CD4-positive, alpha-beta T cell treated with Interleukin-4 for 1 hour (primary cell): ENCODE measurements around the gene RAB11FIP5.
A peak's percentile ranks its signal among the peaks of the same experiment; 100 is the strongest.
"Not testable (repeated sequence)": the region's sequence is repeated elsewhere in the genome, so short reads cannot be mapped to it uniquely, and the experiment has no call there.

ENCODE experiments used
- DNase-seq, 2 donors: peaks; one replicate each; pipeline ENCODE4 v3.0.0-alpha.2; 2020 to 2022

RAB11FIP5 gene

DNA sequence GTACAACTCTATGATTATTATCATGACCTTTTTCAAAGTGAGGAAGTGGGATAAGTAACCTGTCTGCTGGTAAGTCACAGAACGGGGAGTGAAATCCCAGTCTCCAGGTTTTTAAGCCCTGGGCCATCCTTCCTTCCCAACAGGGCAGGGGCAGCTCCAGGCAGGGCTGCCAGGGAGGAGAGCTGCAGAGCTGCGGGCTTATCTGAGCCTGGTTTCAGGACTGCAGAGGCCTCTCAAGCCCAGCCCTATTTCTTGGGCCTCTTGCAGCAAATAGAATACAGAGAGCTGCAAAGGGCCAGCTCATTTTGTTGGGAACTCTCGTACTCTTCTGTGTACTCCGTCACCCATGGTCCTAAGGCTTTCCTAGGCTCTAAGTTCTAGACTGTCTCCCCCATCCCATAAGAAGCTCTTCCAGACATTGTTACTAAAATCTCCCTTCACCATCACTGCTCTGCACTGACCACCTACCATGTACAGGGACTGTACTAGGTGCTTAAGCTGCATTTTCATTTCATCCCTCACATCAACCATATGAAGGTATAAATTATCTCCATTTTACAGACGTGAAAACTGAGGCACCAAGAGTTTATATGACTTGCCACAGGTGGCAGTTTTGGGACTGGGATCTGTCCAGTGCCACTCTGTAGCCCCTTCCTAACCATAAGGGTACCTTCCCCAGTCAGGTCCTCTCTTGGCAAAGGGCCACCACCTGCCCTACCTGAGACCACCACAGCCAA lies 3.1 kb downstream of the RAB11FIP5 start:
- DNase-seq = no peak

DNA sequence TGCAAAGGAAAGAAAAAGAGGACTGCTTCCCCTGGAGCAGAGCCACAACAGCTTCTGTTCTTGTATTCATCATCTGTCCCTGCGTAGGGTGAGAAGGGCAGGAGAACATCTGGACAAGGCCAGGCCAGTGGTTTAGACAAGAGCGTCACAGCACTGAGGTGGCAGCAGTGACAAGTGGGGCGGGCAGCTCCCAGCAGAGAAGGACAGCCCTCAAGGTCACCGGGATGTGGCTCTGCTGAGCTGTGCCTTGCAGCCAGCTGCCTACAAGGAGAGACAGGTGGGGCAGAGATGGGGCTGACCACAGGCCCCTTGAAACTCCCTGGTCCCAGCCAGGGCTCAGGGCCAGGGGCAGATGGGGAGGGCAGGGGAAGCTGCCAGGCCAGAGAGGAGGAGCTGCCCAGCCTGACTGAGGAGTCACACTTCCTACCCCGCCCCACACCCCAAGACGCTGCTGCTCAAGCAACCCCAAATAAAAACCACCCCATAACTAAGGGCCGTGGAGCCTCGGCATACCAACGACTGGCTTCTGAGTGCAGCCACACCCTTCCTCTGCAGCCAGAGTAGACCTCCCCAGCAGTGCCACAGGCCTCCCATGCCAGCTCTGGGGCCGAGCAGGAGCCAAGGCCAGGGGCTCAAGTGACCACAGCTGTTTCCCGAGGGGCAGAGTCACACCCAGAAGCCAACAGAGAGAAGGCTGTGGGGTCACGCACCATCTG lies 5.4 kb downstream of the RAB11FIP5 start:
- DNase-seq = peak in 1 of 2 donors; percentile 27

DNA sequence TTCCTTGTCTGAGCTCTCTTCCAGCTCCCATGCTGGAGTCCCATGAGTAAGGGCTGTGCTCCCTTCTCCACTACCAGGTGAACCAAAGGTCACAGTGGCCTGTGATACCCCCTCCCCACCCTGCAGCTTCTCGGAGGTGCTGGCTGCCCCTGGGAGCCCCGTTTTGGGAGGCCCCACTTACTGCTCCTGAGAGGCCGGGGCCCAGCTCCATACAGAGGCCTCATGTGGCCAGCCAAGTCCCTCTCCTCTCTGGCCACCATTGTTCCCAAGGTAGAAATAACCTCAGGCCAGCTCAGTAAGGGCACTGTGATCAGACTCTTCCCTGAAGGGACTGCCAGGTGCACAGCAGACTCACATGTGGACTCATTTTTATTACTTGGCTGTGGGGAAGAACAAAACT lies 6.0 kb downstream of the RAB11FIP5 start:
- DNase-seq = no peak

DNA sequence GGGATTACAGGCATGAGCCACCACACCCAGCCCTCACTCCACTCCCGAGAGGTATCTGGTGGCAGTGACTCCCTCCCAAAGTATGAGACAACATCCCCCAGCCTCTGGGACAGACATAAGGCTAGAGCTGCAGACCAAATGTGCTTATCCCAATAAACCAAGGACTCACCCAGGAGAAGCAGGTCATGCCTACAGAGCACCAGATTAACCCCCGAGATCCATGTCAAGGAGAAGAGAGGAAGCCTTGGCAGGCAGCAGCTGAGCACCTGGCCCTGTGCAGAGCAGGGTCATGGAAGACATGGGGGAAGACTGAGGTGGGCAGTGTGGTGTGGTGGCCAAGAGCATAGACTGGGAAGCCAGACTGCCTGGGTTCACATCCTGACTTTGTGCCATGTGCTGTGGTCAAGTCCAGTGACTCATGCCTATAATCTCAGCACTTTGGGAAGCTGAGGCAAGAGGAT lies 7.2 kb downstream of the RAB11FIP5 start:
- DNase-seq = no peak

DNA sequence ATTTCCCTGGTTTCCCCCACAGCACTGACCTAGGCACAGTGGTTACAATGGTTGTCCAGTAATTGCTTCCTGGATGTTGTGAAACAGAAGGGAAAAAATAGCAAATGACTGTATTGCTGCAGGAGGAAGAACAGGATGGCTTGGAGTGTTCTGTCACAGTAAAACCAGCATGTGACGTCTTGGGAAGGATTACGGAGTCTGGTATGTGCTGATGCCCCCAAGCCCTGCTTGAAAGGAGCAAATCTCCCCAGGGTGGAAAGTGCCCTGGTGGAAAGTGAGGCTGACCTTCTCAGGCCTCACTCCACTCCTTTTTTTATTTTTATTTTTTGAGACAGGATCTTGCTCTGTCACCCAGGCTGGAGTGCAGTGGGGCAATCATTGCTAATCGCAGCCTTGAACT lies 7.8 kb downstream of the RAB11FIP5 start:
- no peak for DNase-seq

DNA sequence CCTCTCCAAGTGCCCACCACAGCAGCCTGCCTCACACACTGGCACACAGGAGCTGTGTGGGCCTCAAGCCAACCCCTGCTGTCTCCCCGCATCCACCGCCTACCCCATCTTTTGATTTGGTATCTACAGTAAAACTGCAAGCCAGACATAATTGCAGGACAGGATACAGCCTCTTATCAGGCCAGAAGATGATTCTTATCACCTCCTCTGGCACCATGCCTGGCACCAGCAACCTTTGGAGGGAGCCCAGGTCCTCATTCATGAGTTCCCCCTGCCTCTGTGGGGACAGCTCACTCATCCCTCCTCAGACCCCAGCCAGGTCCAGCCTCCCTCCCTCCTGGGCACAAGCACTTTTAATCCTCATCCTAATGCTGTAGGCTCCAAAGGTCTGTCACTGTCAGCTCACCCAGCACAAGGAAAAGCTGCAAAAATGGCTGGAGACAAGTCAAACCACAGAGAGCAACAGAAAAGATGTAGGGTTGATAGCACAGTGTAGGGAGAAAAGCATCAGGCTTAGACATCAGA lies 9.7 kb downstream of the RAB11FIP5 start:
- no peak for DNase-seq

DNA sequence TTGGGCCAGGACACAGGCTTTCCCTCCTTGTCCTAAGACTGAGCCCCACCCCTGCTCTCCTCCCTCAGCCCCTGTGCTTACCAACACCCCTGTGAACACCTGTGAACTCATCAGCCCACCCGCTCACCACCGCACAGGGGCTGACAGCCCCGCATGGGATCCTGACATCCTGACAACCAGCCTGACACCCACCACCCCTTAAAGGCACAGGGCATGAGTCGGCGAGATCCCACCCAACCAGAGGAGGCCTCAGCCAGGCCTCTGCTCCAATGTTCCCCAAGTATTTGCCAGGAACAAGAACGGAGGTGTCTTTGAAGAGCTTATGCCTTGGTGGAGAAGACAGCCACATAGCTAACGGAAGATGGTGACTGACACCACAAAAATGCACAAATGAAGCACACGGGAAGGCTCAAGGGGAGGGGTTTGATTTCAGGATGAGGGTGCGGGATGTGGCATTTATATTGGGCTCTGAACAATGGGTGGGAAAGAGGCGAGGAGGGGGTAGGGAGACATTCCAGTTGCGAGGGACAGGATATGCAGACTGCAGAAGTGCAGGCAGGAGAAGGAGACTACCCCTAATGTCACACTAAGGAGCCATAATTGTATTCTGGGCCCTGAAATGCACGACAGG lies 11.0 kb downstream of the RAB11FIP5 start:
- no peak for DNase-seq

DNA sequence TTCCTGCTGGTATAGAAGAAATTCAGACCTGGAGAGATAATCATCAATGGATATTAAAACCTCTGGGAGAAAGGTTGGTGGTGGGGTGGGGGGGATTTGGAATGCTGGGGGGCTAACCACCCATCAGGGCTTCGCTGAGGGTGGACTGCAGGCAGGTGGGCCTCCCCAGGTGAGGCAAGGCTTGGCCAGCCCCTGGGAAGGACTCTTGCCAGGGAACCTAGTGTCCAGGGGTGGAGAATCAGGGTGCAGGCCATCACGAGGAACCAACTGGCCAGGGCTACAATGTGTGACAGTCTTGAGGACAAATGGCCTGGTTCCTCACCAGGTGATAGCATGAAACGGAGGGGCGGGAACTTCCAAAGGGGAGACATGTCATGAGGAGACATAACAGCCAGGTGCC lies 11.8 kb downstream of the RAB11FIP5 start:
- DNase-seq = no peak

DNA sequence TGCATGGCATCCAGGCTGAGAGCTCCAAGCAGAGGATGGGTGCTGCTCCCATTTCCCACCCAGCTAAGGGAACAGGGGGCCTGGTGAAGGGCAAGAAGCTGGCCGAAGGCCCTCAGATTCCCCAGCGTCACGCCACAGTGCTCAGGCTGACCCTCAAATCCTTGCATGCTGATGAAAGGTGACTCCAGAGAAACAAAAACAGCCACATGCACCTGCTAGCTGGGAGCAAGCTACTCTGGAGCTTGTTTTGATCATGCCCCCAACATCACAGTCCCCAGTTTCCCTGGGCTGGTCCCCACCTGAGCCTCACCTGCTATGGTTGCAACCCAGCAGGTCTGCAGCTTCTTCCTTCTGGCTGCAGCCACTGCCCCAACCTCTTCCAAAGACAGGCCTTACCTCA lies 13.3 kb downstream of the RAB11FIP5 start:
- no peak for DNase-seq

DNA sequence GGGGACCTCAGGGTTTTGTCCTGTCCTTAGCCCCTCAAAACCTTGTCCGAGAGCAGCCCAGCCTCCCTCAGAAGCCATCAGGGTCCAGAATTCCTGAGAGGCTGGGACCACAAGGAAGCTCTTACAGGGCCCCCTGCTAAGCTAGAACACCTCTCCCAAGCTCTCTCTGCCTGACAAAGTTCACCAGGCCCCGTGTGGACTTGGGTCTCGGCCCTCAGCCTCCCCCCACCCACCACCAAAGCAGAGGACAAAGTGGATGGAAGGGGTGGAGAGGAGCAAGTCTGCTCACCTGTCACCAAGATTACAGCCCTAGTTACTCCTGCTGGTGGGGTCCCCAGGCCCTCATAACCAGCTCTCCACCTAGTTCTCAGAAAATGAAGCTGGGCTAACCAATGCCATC lies 16.8 kb downstream of the RAB11FIP5 start:
- no peak for DNase-seq

DNA sequence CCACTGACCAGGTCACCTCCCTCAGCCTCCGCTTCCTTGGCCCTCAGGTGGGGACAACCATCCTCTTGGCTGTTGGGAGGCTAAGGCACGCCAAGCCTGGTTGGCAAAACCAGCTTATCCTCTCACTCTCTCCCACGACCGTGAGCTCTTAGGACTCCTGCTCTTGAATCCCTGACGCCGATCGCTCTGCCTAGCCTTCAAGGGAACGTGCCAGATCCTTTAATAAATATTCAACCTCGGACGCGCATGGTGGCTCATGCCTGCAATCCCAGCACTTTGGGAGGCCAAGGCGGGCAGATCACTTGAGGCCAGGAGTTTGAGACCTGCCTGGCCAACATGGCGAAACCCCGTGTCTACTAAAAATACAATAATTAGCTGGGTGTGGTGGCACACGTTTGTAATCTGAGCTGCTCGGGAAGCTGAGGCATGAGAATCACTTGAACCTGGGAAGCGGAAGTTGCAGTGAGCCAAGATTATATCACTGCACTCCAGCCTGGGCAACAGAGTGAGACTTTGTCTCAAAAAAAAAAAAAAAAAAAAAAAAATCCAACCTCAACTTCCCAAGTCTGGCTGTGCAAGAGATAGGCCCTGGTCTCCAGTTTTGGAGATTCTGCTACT lies 19.0 kb downstream of the RAB11FIP5 start:
- not testable (repeated sequence) for DNase-seq

DNA sequence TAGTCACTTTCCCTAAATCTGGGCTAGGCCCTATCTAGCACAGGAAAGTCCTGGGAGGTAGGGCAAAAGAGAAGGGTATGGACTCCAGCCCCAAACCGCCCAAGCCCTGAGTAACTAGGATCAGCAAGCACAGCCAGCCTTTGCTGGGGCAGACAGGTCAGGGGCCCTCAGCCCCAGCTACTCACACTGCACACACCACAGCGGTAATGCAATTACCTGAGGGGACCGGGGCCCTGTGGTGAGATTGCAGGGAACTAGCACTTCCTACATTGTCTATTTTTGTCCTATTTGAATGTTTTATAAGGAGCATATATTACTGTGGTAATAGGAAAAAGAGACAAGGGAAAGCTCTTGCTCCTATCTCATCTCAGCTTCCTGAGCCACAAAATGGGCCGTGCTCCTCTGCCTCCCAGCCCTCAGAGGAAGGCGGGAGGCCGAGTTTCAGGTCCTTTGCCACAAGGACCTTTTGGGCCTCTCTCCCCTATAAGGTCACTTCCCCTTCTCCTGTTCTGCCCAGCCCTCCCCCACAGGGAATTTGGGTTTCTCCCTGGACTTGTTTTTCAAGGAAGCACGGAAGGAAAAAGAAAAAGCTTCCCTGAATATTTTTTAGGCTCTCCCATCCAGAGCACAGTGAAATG lies 20.5 kb downstream of the RAB11FIP5 start:
- no peak for DNase-seq

DNA sequence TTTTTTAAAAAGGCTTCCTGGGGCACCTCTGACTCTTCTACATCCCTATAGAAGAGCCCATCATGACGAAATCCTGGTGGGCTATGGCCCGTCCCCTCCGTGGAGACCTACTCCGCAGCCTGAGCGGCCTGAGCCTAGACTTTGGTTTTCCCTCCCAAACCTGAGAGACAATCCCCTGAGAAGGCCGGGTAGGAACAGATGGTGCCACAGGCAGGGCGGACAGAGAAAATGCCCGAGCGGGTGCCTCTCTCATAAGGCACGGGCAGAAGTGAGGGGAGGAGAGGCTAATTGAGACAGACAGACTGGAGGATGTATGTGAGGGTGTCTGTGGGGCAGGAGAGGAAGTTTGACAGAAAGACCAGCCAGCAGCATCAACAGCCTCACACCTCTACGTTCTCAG lies 21.1 kb downstream of the RAB11FIP5 start:
- DNase-seq = no peak

DNA sequence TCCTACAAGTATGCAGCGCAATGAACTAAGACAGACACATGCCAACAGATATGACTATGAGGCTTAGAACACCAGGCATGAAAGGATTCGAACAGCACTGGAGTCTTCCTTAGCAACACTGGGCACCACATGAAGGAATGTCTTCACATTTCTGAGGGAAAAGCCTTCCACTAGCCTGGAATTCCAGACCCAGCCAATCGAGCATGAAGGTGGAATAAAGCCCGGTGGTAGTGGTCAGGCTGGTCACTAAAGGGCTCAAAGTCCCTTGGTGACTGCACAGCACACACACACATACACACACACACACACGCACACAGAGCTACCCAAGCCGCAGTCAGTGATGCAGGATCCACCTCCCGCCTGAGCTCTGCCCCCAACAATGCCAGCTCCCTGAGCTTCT lies 21.6 kb downstream of the RAB11FIP5 start:
- no peak for DNase-seq

DNA sequence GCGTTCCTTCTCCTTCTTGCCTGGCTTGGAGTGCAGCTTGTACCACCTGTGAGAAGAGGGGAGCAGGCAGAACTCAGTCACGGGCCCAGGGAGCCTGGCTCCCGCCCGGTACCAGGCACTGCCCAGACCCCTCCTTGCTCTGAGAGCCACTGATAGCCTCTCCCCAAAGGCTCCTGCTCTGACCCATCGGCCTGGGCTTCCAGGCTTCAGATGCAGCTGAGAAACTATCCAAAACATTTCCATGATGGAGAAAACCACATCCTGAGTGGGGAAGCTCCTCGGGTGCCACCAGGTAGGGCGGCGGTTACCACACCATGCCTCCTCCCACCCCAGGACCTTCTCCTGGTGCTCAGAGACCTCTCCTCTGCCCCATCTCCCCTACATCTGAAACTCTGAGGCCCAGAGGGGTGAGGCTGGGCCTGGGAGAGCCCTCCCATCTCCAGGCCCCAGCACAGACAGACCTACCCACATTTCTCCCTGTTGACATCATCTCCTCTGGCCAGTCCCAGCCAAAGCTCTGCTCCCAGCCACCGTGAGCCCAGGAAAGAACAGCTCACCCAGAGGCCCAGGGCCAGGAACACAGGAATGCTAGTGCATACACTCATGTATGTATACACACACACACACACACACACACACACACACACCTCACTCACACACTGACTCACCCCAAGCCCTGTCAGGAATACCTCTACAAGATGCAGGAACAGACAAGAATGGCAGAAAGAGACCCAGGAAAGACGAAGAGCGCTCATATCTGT lies 23.3 kb downstream of the RAB11FIP5 start:
- DNase-seq = no peak

DNA sequence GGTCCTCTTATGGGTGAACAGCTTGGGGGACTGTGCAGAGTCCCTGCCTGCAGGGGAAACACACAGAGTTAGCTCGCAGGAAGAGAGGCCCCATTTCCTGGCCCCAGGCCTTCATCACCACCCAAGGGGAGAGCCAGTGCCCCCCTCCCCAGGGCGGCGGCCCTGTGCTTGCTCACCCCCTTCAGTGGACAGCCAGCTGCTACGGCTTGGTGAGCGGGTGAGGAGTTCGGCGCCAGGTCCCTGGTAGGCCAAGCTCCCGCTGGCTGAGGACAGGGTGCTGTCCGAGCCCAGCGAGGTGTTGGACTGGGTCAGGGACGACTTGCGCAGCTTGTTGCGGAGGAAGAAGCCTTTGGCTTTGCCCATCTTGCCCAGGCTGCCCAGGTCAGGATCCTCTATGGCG lies 24.0 kb downstream of the RAB11FIP5 start:
- no peak for DNase-seq

DNA sequence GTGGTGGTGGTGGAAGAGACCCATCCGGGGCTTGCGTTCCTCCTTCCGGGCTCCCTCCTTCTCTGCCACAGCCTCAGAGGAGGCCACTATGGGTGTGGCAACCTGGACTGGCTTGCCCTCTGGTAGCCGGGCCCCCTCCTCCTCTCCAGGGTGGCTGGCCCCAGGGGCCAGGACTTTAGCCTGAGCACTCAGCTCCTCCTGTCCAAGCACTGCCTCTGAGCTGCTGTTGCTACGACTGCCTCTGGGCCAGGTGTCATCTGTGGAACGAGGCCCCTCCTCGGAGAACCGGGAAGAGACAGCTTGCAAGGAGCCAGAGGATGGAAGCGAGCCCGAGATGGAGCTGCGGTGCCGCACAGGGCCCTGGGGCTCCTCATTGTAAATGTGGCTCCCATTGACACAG lies 24.5 kb downstream of the RAB11FIP5 start:
- no peak for DNase-seq

DNA sequence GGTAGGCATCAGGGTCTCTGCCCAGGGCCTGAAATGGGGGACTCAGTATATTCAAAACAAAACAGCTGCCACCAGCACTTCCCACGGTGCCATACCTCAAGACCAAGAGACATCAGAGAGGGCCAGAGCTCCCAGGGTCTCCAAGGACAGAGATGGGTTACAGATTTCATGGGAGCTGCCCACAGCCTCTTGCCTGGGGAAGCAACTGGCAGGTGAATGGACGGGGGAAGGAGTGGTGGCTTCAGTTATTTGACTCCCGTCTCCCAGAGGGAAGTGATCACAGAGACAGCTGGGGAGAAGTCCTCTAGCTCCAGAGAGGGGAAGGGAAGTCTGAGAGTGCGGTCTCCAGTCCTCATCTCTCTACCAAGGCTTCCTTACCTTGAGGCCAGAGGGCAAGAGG lies 25.4 kb downstream of the RAB11FIP5 start:
- DNase-seq = no peak

DNA sequence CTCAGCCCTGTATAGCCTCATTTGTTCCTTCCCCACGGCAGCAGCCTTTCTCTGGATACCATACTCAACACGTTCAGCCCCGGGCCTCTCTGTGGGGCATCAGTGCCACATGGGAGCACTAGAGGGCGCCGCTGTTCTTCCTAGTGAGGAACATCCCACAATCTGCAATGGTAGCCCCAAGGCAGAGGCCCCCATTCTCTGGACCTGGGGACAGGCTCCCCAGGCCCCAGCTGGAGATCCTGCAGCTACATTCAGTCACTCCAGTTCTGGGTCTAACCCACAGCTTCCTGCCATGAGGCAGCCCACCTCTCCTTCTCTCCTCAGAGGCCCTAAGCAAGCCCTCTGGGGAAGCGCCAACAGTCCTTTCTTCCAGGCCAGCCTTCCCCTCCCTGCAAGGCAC lies 27.1 kb downstream of the RAB11FIP5 start:
- peak; percentile 81 to 82 for DNase-seq

DNA sequence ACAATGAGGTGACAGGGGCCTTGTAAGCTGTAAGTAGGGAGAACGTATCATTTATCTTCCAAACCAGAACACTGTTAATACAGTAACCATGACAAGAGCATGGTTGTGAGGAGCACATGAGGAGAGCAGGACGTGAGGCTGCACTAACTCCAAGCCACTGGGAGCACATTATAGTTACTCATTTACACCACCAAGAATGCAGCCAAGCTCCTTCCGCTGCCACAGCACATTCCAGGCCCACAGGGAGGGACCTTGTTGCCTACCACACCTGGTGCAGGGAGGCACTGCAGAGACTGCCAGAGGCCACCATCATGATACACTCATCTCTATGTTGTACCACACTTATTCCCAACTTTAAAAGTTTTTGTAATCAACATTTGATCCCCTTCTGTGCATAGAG lies 27.8 kb downstream of the RAB11FIP5 start:
- DNase-seq = no peak

DNA sequence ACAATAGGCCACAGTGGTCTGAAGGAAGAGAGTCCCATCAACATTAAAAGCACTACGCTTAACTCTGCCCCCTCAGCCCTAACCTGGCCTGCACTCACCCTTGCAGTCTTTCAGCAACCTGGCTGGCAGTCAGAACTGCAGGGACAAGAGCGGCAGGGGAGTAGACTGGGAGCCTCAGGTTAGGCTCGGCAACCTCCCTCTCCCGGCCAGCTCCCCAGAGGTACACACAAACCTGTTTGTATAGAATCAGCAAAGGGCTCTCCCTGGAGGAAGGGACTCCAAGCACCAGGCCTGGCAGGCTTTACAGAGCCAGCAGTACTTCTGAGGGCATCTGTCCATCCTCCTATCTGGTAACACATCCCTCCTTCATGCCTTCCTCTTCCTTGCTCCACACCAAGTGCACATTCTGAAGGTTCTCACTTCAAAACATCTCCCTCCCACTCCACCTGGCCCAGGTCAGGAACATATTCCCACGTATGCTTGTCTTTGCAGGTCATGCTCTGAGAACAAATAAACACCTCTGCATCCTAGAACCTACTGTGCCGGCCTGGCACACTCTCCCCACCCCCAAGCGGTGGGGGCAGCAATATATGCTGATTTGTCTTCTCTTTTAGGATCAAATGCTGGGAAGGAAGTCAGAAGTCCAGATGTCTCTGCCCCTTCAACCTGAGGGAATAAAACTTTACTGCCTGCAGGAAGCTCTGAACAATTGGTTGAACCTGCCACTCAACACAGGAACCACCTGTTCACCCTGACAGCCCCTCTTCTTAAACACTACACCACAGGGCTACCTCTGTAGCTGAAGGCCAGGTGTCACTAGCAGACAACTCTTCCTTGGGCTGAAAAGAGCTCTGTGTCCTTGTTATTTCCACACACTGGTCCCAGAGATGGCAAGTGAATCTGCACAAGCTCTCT lies 28.6 kb downstream of the RAB11FIP5 start:
- DNase-seq = no peak
